Bronchial epithelial cell (primary cell): Measurements from ENCODE around the gene SERTAD2. TPM values are rescaled to one million over a fixed set of nuclear protein-coding genes. Genes with fewer than 3 reads are reported as not detected.

Source experiments
- DNase-seq: peaks from one replicate; pipeline ENCODE4 v3.0.0-alpha.2; 2010; ENCODE audit warnings: low read depth
- FAIRE-seq: peaks from 2 replicates; lab custom pipeline; 2011; peaks lifted over from hg19 to GRCh38; lab: Jason Lieb, UNC
- H3K27me3 ChIP-seq: 2 replicates; pipeline ENCODE4 v1.5.1; 2011; ENCODE audit warnings: low read length; ENCODE audit not compliant: control insufficient read depth, insufficient read depth
- H3K36me3 ChIP-seq: 2 replicates; pipeline ENCODE4 v1.5.1; 2011; ENCODE audit warnings: low read length; ENCODE audit not compliant: control insufficient read depth, insufficient read depth
- H3K4me3 ChIP-seq: 2 replicates; pipeline ENCODE4 v1.5.1; 2011; ENCODE audit warnings: mild to moderate bottlenecking, low read depth, low read length, control low read depth
- CTCF ChIP-seq: IDR thresholded peaks from 2 replicates; pipeline ENCODE4 v1.5.1; 2011; ENCODE audit warnings: mild to moderate bottlenecking, moderate library complexity, low read length, control low read depth, inconsistent platforms; ENCODE audit not compliant: insufficient read depth, severe bottlenecking
- total RNA-seq: library from RNA; depleted of rRNA; stranded (reverse); fragments of >200 nt; gene quantifications from 2 replicates; pipeline ENCODE4 v1.2.1, GENCODE V29; 2014

SERTAD2 gene
- total RNA-seq, 1 donor from 2014 or later = 4.2 TPM

GRCh38 chr2:64605991-64606478 is 47.7 kb downstream of the SERTAD2 start:
- Histone ChIP-seq H3K4me3 (no peak overlapping the region), H3K36me3 (no peaks in the 10 kb centered on the region), H3K27me3 (no peaks in the 10 kb centered on the region)
- DNase-seq (no peak), FAIRE-seq (no peak)
- TF ChIP-seq CTCF = no peak

GRCh38 chr2:64605026-64605471 is 48.7 kb downstream of the SERTAD2 start:
- Histone ChIP-seq H3K4me3 (no peak overlapping the region), H3K36me3 (no peaks in the 10 kb centered on the region), H3K27me3 (no peaks in the 10 kb centered on the region)
- no peak for TF ChIP-seq CTCF
- DNase-seq (peak; percentile 41), FAIRE-seq (no peak)

GRCh38 chr2:64604155-64604554 is 49.6 kb downstream of the SERTAD2 start:
- Histone ChIP-seq H3K36me3 (no peaks in the 10 kb centered on the region), H3K27me3 (no peaks in the 10 kb centered on the region), H3K4me3 (no peak overlapping the region)
- FAIRE-seq (no peak), DNase-seq (no peak)
- no peak for TF ChIP-seq CTCF

GRCh38 chr2:64602436-64602835 is 51.3 kb downstream of the SERTAD2 start:
- no peak for FAIRE-seq

GRCh38 chr2:64601785-64602391 is 51.8 kb downstream of the SERTAD2 start:
- no peak for FAIRE-seq
- DNase-seq = no peak
- no peaks in the 10 kb centered on the region for H3K27me3 ChIP-seq
- no peaks in the 10 kb centered on the region for H3K36me3 ChIP-seq
- no peak for TF ChIP-seq CTCF
- no peak overlapping the region for H3K4me3 ChIP-seq

More at GRCh38 chr2:64602436-64602835, 51.3 kb downstream of the SERTAD2 start:
- Histone ChIP-seq H3K4me3 (no peak overlapping the region), H3K36me3 (no peaks in the 10 kb centered on the region), H3K27me3 (no peaks in the 10 kb centered on the region)
- no peak for TF ChIP-seq CTCF
- DNase-seq = no peak
